HUDEP-2 (cell line): ENCODE measurements around the gene LRRC42.
"Not testable (repeated sequence)": the region's sequence is repeated elsewhere in the genome, so short reads cannot be mapped to it uniquely, and the experiment has no call there.

Source experiments
- DNase-seq, 76 experiments: peaks; one replicate each; lab custom pipeline; 2025; ENCODE audit not compliant: unreplicated experiment in 76 of 76; lab: John Stamatoyannopoulos, UW

LRRC42 gene

DNA sequence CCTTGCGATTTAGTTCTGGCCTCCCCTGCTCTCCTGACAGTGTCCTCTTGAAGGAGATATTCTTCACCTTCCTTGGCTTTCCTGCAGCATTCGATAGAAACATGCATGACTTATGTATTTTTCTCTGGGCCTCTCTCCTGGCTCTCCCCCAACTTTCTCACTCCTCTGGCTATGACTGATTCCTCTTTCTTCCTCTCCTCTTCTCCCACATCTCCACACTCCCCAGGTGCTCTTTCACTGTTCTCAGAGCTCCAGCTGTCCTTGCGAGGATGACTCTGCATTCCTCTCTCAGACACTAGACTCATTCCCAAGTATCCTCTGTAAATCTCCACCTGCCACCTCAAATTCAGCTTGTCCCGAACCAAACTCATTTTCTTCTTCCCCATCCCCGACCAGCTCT is 18.0 kb downstream of the LRRC42 start:
- no peak for DNase-seq

DNA sequence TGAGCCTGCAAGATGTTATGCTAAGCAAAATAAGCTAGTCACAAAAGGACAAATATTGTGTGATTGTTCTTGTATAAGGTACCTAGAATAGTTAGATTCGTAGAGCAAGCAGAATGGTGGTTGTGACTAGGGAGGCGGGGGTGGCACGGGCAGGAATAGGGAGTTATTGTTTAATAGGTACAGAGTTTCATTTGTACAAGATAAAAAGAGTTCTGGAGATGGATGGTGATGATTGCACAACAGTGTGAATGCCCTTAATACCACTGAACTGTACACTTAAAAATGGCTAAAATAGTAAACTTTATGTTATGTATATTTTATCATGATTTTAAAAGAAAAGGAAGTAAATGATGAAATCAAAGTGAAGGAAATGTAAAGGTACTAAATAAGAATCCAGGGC is 20.6 kb downstream of the LRRC42 start:
- no peak for DNase-seq

DNA sequence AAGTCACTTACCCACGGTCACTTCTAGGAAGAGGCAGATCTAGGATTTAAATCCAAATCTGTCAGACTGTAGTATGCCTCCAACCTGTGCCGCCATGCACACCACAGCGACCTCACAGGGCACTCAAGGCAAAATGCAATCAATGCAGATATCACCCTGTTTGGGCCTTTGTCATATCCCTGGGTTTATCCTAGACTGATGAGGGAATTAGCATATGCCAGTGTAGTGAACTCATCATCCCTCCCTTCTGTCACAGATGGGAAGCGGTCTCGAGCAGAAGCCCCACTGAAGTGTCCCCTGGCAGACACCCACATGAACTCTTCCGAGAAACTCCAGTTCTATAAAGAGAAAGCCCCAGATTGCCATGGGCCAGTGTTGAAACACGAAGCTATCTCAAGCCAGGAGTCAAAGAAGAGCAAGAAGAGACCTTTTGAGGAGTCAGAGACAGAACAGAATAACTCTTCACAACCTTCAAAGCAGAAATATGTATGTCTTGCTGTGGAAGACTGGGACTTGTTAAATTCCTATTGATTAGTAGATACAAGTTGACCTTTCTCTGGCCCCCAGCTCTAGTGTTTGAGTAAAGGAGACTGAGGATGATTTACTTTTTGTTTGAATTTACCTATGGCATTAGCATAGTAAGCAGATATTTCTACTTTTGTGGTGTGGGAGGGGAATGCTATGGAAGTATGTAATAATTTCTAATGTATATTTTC is 21.4 kb downstream of the LRRC42 start:
- no peak for DNase-seq

DNA sequence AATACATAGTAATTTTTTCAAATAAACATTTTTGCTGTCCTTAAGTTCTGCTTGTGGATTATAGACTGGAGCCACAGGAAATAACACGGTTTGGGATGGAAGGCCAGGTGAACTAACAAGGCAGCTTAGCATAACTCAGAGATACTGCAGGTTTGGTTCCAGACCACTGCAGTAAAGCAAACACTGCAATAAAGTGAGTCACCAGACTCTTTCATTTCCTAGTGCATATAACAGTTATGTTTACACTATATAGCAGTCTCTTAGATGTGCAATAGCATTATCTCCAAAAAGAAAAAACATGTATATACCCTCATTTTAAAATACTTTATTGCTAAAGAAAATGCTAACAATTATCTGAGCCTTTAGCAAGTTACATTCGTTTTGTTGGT is 22.0 kb downstream of the LRRC42 start:
- DNase-seq = no peak

DNA sequence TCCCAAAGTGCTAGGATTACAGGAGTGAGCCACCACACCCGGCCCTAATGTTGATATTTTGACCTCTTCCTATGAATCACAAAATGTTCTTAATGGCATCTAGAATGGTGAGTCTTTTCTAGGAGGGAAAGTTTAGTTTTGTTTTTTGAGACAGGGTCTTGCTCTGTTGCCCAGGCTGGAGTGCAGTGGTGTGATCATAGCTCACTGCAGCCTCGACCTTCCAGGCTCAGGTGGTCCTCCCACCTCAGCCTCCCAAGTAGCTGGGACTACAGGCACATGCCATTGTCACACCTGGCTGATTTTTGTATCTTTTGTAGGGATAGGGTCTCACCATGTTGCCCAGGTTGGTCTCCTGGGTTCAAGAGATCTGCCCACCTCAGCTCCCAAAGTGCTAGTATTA is 23.2 kb downstream of the LRRC42 start:
- not testable (repeated sequence) for DNase-seq

DNA sequence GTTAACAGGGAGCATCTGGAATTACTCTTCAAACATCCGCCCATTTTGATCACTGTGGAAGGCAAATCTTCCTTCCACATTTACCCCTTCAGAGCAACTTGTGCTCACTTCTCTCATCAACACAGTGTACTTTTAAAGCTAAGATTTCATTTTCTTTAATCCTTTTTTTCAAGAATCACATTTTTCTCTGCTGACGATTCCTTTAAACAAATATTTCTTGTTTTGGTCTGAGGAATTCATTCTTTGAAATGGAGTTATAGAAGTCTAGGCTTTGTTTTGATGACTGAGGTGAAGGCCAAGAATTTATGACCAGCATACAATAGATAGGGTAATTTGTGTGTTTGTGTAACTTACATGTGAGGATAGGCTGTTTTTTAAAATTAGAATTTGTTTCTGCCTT is 25.6 kb downstream of the LRRC42 start:
- no peak for DNase-seq

DNA sequence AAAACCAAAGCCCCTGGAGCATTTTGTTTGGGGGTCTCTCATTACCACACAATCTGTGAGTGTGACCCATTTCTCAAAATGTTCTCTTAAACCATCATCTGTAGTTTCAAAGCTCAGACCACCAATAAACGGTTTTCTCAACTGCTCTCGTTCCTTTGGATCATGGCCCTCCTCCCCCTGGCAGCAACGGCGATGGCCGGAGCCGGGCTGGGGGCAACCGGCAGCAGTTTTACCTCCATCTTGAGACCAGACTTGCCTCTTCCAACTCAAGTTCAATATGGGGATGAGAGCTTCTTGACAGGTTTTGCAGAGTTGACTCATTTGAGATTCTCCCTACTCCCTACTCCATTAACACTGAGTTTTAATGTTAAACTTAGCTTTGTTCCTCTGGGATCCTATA is 29.7 kb downstream of the LRRC42 start:
- DNase-seq = no peak

DNA sequence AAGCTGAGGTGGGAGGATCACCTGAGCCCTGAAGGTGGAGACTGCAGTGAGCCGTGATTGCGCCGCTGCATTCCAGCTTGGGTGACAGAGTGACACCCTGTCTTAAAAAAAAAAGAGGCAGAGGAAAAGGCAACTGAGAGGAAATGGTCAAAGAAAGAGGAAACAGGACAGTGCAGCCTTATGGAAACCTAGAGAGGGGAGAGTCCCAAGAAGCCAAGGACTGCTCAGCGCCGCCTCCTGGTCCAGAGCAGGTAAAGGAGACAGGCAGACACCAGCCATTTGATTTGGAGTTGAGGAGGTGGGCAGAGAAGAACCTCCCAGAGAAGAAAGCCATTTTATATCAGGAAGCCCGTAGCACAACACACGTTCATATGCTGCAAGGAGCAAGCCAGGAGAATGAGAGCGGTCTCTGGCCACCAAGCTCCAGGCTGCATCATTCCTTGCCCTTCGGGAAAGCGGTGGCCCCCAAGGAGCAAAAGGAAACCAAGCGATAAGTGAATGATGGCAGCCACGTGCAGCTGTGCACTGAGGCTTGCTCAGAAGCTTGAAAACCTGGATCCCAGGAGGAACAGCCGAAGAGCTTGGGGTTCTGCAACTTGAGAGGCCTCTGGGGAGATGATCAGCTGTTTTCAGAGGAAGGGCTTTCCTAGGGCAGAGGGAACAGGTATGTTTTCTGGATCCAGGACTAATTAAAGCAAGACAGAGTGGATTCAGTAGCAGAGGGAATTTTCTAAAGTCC is 33.7 kb downstream of the LRRC42 start:
- DNase-seq = no peak

DNA sequence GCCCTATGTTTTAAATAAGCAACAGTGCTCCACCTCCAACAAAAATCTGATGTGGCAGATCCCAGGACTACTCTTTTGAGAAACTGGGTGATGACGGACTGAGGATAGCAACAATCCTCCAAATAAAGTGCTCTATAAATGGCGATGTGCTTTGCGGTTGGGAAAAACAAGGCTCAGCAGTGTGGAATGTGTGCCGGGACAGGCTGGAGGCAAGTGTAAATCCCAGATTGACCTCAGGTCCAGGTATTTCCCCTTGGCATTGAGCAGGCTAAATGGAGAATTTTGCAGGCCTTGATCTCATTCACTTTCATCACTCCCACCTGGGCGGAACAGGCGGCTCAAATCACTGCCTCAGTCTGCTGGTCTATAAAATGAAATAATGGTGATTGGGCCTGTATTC is 35.1 kb downstream of the LRRC42 start:
- no peak for DNase-seq

DNA sequence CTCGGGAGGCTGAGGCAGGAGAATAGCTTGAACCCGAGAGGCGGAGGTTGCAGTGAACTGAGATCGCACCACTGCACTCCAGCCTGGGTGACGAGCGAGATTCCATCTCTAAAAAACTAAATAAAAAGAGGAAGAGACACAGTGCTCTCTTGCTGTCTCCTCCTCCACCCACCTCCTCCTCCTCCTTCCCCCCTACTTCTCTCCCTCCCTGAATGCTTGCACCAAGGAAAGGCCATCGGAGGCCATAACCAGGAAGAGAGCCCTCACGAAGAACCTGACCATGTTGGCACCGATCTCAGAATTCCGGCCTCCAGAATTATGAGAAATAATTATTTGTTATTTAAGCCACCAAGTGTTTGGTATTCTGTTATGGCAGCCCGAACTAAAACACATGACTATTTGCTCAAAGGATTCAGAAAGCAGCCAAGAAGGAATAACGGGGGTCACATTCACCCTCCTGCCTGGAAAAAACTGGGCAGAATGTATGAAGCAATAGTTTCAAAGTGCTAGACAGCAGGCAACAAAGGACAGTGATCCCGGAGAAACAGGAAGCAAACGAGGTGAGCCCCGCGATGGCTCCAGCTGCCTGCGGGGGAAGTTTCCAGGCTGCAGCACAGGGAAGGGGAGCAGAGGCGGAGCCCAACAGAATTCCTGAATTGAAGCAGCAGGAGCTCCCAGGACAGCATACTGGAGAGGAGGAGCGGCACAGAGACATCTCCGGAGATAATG is 36.0 kb downstream of the LRRC42 start:
- DNase-seq = no peak

DNA sequence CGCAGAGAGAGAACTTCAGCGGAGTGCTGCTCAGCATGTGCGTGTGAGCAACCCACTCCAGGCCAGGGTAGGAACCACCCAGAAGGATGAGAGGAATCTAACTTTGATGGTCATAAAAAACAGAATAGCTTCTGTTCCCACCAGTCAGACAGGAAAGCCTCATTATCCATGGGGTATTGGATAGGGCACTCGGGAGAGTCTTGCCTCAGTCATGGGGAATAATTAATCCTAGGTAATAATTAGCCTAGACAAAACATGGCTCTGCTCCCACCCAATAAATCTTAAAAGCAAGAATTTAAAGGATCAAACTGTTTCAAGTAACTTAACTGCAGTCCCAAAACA is 36.6 kb downstream of the LRRC42 start:
- no peak for DNase-seq

DNA sequence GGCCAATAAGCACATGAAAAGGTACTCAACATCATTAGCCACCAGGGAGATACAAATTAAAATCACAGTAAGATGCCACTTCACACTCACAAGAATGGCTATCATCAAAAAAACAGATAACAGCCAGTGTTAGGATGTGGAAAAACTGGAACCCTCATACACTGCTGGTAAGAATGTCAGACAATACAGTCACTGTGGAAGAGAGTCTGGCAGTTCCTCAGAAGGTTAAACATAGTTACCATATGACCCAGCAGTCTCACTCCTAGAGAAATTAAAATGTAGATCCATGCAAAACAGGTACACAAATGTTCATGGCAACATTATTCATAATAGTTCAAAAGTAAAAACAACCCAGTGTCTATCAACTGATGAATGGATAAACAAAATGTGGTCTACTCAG is 38.6 kb downstream of the LRRC42 start:
- DNase-seq = no peak

DNA sequence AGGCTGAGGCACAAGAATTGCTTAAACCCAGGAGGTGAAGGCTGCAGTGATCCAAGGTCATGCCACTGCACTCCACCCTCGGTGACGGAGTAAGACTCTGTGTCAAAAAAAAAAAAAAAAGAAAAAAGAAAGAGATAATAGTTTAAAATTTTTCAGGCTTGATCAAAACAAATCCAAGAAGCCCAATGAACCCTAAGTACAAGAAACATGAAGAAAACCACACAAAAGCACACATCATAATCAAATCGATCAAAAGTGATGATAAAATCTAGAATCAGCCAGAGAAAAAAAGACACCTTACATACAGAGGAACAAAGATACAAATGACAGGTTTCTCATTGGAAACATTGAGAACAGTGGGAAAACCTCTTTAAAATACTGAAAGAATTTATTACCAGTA is 40.3 kb downstream of the LRRC42 start:
- DNase-seq = no peak

DNA sequence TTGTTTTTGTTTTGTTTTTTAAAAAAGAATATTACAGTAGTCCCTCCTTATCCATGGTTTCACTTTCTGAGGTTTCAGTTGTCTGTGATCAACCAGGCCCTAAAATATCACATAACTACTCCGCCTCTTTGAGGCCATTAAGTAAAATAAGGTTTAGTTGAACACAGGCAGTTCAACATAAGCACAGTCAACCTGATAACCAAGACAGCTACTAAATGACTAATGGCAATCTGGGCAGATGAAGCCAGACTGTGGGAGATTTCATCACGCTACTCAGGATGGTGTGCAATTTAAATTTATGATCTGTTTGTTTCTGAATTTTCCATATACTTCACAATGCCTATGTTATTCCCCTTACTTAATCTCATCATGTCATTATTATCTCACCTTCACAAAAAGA is 41.7 kb downstream of the LRRC42 start:
- DNase-seq = no peak

DNA sequence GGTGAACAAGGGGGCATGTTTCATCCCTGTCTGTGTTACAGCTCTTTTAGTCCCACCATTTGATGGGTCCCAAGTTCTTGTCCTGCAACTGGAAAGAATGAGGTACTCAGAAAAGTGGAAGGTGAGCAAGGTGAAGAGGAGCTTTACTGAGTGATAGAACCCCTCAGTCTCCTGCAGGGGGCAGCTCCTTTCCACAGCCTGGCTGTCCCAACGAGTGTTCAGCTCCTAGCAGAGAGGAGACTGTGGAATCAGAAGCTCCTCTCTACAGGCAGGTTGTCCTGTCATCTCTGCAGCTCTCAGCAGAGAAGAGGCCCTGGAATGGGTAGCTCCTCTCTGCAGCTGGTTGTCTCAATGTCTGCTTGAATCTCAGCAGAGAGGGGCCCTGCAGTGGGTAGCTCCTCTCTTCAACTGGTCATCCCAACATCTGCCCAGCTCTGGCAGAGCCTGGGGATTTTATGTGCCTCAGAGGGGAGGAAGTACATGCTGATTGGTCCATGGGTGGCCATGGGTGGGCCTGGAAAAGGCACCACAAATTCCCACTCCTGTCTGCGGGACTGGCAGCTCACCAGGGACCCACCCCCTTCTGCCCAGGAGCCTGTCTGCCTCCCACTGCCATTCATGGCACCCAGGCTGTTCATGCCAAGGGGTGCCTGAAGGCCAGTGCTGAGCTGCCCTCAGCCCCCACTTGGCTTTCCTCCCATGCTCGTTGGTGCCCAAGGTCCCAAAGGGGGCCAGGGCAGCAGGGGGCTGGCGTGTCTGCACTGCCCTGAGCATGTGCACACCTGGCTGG is 46.1 kb downstream of the LRRC42 start:
- DNase-seq = peak in 20 of 76 experiments; percentile 0 to 43 (median 12)

DNA sequence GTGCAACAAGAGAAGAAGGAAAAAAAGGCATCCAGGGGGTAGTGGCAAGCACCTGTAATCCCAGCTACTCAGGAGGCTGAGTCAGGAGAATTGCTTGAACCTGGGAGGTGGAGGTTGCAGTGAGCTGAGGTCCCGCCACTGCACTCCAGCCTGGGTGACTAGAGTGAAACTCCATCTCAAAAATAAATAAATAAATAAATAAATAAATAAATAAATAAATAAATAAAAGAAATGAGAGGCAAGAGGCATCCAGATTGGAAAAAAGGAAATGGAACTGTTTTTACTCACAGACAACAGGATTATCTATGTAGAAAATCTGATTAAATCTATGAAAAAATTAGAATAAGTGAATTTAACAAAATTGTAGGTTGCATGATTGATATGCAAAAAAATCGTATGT is 48.4 kb downstream of the LRRC42 start:
- not testable (repeated sequence) for DNase-seq

DNA sequence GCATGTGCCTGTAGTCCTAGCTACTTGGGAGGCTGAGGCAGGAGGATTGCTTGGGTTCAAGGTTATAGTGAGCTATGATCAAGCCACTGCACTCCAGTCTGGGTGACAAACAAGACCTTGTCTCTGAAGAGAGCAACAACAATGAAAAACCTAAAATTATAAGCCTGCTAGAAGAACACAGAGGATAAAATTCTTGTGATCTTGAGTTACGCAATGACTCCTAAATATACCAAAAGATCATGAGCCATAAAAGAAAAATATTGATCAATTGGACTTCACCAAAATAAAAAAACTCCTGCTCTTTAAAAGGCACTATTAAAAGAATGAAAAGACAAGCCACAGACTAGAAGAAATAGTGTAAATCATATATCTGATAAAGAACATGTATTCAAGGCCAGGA is 49.5 kb downstream of the LRRC42 start:
- no peak for DNase-seq

DNA sequence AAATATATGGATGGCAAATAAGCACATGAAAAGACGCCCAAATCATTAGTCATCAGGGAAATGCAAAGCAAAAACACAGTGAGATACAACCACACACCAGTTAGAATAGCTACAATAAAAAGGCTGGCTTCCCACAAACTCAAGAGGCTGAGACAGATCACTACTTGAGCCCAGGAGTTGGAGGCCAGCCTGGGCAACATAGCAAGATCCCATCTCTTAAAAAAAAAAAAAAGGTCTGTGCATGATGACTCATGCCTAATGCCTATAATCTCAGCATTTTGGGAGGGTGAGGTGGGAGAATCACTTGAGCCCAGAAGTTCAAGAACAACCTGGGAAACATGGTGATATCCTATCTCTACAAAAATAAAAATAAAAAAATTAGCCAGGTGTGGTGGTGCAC is 52.1 kb downstream of the LRRC42 start:
- DNase-seq = no peak

DNA sequence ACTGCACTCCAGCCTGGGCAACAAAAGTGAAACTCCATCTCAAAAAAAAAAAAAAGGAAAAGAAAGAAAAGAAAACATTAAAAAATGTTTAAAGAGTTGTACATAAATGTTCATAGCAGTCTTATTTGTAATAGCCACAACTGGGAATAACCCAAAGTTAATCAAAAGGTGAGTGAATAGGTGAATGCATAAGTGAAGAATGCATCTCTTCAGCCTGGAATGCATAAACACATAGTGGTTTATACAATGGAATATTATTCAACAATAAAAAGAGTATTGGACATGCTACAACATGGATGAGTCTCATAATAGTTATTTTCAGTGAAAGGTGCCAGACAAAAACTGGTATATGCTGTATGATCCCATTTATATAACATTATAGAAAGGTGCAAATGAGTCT is 53.8 kb downstream of the LRRC42 start:
- no peak for DNase-seq

DNA sequence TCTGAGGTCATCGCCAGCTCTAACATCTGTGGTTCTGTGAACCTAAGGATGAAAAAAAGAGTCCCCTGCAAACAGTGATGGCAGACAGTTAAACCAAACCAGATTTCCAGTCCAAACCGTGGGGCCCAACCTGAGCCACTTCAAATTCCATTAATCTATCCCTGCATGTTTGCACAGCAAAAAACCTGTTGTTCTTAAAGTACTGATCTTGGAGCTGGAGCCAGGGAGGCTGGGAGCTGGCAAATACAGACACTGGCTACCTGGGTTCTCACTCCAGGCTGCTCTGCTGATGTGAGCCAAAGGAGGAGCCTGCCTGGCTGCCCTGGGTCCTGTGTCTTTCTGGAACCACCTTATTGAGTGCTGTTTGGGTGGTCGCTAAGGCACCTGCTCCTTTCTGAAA is 55.4 kb downstream of the LRRC42 start:
- no peak for DNase-seq

DNA sequence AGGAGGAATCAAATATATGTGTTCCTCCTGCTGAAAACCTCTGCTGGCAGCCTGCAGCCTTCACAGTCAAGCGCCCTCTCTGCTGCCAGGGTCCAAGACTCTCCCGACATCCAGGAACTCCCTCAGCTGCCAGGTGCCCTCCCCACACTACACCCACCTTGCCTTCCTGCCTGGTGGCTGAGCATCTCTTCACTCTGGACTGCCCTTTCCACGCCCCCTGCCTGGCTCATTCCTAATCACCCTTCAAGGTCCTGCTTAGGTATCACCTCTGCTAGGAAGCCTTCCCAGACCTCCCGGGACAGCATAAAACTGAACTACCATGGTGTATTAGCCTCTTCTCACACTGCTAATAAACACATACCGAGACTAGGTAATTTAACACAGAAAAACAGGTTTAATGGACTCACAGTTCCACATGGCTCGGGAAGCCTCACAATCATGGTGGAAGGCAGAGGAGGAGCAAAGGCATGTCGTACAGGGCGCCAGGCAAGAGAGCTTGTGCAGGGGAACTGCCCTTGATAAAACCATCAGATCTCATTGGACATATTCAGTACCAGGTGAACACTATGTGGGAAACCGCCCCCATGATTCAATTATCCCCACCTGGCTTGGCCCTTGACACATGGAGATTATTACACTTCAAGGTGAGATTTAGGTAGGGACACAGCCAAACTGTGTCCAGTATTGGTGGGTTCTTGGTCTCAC is 56.5 kb downstream of the LRRC42 start:
- DNase-seq = no peak
